Caki2 (cell line): ENCODE measurements around the gene KMT5B. TPM values are rescaled to one million over a fixed set of nuclear protein-coding genes. Genes with fewer than 3 reads are reported as not detected.

ENCODE experiments used
- DNase-seq: peaks from one replicate; pipeline ENCODE4 v3.0.0-alpha.2; 2015; ENCODE audit warnings: low read depth
- in situ Hi-C: cut with HindIII; loops from 2 replicates; pipeline ENCODE4 v1.10.0; 2016; ENCODE audit warnings: low sequenced_read_pairs, low pct_unique_long_range_greater_than_20kb, mixed read lengths
- total RNA-seq: library from RNA; depleted of rRNA; stranded (reverse); fragments of >200 nt; shearing (Covaris generic); gene quantifications from 2 replicates; pipeline ENCODE4 v1.2.3, GENCODE V29; 2014; ENCODE audit warnings: low replicate concordance

Gene KMT5B
- total RNA-seq, 1 experiment from 2014 or later = 2.2 TPM

DNA sequence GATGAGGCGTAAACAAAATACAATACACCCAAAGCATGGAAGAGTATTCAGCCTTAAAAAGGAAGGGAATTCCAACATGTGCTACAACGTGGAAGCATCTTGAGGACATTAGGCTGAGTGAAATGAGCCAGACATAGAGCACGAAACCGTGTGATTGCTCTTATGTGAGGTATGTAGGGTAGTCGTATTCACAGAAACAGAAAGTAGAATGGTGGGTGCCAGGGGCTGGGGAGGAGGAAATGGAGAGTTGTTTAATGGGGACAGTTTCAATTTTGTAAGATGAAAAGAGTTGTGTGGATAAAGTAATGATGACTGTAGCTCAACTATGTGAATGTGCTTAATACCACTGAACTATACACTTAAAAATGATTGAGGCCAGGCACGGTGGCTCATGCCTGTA is 10.2 kb upstream of the KMT5B start:
- DNase-seq = no peak
- in situ Hi-C loops = no loop called here

DNA sequence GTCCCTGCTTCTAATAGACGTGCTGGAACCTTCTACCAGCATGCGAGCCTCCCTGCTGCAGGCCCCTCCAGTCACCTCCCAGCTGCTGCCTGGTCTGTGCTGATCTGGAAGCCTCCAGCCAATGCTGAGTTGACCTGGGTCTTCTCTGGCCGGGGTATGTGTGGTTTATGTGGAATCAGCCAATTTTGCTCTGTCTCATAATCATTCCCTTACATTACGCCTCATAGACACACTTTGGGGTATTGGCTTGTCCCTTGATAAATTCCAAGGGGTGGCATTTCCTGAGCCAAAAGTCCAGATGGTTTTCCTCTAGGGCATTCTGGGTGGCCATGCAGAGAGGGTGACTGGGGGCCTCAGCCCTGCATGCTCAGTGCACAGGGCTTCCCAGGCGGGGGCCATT is 8.3 kb upstream of the KMT5B start:
- in situ Hi-C loops = no loop called here
- DNase-seq = no peak

DNA sequence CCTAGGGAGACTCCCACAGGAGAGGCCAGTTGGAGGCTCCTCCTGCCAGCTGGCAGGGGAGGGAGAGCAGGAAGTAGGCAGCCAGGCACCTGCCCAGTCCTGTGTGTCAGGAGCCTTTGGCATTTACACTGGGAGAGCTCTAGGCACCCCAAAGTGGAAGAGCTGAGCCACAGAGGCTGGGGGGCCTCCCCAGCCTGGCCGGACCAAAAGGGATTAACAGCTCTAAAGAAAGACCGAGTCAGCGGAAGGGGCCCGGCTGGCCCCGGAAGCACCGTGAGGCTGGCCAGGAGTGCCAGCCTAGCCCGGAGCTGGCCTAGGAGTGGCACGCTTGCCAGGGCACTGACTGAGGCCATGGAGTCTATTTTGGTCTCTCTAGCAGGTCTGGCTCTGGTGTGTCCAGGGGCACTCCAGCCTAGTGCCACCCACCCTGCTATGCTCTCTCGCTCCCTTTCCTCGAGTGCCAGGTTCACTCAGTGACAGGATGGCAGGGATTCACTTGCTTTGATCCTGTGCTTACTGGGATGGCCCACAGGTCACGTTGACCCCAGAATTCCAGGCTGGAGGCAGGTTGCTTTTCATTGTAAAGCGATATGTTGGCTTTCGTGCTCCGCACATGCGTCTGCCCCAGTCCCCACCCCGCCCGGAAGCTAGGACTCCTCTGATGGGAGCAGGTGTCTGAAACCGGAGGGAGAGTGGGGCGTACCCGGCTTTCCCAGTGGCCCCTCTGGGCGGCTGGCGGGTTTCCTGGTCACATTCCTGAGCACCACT is 3.3 kb upstream of the KMT5B start:
- in situ Hi-C loops = no loop called here
- DNase-seq = no peak

DNA sequence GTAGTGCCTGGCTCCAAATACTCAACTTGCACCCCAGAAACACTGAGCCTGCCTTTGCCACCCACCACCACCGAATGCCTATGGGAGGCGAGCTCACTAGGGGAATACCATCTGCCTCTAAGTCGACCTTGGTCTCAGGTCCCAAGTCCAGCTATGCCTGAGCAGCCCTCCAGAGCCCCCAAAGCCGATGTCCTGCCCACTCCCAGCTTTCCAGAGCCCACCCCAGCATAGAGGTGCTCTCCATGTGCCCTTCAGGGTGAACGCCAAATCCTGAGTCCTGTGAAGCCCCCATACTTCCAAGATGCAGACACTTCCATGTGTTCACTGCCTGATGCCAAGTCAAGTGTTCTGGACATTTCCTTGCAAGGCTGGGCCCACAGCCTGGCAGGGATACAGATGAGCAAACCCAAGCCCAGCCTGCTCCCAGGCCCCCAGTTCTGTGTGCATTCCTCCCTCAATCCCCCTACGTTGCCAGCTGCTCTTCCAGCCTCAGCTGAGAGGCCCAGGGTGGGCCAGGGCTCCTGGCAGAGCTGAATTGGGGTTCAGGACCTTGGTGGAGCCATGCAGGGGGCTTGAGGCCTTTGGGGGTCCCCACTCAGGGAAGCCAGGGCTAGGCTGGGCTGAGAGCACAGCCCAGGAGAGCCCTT is 2.6 kb upstream of the KMT5B start:
- in situ Hi-C loops = no loop called here
- DNase-seq = no peak

DNA sequence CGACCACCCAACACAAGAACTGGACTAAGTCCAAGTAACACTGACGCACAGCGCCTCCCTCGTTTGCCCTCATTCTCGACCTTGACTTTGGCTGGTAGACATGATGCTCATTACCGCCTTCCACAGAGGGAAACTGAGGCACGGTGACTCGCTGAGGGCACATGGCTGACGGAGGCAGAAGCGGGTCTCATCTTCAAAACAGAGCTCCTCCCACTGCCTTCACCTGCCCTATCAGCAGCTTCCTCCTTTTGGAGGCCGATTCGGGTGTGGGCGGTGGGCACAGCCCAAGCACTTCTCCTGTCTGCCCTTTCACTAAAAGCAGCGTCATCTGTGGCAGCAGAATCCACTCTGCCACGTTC is 2.0 kb upstream of the KMT5B start:
- in situ Hi-C loops = no loop called here
- no peak for DNase-seq

DNA sequence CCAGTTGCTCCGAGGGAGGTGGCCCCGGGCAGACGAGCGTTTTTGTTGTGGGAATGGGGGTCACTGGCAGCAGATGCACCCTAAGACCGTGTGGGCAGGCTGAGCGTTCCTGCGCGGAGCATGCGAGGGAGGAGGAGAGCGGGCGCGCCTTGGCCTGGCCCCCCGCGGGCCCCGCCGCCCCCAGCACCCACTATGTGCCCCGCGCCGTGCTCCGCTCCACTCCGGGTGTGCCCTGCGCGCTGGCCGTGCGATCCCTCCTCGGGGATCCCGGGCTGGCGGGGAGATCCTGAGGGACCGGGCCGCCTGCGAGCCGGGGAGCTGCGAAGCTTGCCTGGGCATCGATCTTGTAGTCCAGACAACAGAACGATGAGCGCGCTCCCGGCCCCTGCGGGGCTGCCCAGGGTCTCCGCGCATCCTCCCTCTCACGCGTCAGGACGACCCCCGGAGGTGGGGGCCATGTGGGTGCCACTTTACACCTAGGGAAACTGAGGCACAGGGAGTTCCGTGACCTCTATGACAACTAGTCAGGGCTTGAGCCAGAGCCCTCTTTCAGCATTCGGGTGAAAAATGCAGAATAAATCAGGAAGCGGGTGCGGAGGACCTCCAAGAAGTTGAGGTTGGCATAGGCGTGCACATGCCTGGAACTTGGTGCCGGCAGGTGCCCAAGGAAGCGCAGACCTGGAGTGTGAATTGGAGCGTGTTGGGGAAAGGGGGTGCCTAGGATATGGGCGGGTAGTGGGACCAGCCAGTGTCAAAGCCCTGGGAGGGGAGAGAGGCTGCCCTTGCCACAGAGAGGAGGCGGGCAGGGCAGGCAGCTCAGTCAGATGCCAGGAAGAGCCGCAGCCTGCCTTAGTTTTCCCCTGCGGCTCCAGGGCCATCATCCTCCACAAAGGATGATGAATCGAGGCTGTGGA is 1.3 kb upstream of the KMT5B start:
- in situ Hi-C loops = no loop called here
- no peak for DNase-seq

DNA sequence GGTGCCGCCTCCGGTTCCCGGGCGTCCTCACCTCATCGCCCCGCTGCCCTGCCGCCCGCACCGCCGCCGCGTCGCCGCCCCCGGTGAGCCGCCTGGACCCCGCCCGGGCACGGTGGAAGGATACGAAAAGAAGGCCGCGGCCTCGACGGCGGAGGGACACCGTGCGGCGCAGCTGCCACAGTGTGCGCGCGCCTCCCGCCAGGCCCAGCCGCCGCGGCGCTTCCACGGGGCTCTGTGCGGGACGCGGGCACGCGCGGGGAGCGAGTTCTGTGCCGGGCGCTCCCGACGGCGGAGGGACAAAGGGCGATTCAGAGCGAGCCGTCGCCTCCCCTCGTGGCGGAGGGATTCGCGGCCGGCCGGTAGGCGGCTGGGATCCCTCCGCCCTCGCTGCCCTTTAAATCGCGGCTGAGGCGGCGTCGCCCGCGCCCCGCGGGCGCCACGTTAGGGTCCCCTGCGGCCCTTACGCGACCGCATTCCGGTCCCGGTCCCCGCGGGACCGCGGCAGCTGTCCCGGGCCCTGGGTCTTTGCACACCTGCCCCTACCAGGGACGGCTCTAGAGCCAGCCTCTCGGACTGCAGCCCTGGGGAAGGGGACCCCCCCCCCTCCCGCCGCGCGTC is 568 bp upstream of the KMT5B start:
- DNase-seq = peak; percentile 86
- in situ Hi-C loops = no loop called here

DNA sequence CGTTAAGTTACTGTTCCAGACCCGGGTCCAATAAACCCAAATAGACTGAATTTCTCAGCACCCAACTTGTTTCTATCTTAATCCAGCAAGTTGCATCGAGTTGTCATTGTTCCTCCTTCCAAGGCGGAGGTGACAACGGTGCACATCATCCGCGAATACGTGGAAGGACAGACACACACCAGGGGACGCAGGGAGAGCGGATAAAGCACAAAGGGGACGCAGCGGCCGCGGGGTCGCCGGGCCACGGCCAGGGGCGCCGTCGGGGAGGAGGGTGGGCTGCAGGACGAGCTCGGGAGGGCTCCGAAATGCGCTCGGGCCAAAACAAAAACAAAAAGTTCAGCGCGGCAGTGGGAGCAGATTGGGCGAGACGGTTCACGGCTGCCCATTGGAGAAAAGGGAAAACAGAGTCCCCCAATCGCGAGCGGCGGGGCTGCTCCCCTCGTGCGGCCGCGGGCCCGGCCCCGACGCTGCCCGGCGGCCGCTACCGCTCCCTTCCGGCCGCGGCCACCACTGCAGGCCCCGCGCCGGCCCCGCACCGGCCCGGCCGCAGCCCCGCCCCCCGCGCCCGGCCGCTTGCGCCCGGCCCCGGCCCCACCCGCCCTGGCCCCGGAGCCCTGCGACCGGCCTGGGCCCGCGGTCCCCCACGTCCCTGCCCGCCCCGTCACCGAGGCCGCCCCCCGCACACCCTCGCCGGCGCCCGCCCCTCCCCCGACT is 518 bp downstream of the KMT5B start:
- in situ Hi-C loops = no loop called here
- DNase-seq = peak; percentile 51

DNA sequence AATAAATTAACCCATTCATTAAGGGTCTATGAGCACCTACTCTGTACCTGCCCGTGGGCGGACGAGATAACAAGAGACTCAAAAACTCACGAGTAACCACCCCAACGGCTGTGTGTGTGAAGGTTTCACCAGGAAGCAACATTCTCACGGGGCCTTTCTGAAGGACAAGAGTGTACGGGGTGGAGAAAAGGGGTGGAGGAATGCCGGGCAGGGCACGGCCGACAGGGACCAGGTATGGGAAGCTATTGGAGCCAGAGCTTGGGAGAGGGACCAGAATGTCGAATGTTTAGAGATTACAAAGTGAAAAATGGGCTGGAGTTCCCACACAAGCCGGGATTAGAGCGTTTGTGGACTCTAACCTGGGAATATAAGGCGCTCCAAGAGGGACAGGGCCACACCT is 1.6 kb downstream of the KMT5B start:
- no peak for DNase-seq
- in situ Hi-C loops = no loop called here

DNA sequence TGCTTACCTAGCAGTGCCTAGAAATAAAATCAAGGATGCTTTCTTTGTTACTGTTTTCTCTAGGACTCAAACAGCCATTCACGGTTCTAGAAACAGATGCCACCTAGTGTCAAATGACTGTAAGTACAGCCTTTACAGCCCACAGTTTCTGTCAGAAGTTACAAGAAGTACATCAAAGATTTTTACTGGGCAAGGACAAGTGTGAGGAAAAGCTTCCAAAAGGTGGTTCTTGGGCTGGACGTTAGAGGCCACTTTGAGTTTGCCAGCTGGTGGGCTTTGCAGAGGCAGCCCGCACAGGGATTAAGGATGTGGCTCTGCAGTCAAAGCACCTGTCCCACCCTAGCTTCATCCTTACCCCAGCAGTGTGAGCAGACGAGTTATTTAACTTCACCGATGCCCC is 6.9 kb downstream of the KMT5B start:
- DNase-seq = peak; percentile 39
- in situ Hi-C loops = no loop called here

DNA sequence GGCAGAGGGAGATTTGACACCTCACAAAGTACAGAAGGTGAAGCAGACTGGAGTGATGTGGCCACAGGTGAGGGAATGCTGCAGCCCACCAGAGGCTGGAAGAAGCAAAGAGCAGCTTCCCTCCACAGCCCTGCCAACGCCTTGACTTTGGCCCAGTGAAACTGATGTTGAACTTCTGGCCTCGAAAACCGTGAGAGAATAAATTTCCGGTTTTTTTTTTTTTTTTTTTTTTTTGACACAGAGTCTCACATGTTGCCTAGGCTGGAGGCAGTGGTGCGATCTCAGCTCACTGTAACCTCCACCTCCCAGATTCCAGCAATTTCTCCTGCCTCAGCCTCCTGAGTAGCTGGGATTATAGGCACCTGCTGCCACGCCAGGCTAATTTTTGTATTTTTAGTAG is 8.7 kb downstream of the KMT5B start:
- in situ Hi-C loops = no loop called here
- DNase-seq = no peak

DNA sequence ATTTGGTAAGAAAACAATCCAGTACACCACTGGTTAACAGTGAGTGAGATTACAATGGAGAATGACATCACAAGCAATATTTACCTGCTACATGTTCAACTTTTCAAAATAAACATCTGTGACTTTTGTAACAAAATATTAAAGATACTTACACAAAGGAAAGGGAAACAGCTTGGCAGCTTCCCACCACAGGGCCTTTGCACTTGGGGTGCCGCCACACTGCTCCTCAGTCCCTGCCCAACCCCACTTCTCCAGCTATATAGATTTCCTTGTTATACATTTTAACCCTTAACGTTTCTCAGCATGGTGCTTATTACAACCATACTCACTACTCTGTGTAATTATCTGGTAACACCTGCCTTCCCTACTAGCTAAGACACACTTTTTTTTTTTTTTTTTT is 10.9 kb downstream of the KMT5B start:
- DNase-seq = no peak
- in situ Hi-C loops = no loop called here

DNA sequence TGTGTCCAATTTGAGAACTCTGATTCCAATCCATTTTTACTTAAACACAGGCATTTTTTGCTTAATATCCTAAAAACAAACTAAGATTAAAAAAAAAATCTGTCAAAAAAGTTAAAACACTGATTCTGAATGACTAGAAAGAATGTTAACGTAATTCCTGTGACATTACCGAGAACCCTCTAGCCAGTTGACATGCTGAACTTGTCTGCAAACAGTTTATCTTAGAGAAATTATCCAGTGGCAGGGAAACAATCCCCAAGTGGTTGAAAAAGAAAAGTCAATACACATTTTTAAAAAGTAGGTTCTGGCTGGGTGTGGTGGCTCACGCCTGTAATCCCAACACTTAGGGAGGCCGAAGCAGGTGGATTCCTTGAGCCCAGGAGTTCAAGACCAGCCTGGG is 11.6 kb downstream of the KMT5B start:
- in situ Hi-C loops = no loop called here
- DNase-seq = no peak

DNA sequence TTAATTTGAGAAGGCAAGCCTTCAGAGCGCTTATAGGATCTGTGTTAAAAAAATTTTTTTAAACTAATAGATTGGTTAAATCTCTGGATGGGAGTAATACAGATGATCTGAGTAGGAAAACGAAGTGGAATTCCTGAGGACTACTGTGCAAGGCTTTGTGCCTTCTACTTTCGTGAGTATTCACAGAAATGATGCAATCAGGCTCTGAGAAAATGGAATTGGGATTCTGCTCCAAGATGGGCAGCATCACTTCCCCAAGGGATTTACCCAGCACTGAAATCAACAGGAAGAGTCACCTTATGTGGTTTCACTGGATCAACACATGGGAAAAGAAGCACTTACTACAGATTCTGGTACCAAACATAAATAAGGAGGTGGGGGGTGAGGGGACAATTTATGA is 12.5 kb downstream of the KMT5B start:
- in situ Hi-C loops = no loop called here
- DNase-seq = no peak

DNA sequence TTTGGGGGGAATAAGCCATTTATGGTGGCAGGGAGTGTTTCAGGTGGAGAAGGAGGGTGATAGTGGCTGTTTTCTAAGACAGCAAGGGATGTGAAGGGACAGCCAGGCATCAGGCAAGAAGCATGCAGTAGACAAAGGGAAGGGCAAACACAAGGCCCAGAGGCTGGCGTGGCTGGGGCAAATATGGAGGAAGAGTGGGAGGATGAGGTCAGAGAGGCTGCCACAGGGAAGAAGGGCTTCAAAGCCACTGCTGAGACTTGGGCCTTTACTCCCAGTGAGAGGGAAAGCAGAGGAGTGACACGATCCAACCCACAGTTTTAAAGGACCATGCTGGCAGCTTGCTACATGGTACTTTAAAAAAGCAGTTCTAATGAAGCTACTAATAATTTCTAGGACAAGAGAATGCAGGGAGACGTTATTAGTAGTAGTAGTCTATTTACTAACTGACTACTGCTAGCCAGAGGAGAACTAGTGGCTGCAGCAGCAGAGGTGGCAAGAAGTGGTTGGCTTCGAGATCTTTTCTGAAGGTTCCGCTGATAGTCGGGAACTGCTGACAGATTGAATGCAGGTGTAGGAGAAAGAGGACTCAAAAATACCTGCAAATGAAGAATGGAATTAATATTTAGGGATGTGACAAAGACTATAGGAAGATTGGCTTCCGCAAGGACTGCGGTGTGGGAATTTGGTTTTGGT is 13.7 kb downstream of the KMT5B start:
- no peak for DNase-seq
- in situ Hi-C loops = no loop called here

DNA sequence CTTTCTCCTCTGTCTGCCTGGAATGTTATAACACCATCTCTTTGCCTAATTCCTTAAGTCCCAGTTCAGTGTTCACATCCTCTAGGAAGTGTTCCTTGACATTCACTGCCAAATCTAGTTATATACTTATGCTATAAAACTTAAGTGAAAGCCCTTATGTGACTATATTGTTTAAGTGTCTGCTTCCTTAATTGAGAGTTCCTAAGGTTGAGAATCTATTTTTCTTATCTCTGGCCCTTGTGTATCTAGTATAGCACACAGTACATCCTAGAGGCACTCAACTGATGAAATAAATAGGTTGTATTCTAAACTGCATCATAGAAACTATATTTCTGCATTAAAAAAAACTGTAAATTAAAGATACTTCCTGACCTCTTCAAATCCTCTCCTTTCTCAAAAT is 16.9 kb downstream of the KMT5B start:
- in situ Hi-C loops = no loop called here

DNA sequence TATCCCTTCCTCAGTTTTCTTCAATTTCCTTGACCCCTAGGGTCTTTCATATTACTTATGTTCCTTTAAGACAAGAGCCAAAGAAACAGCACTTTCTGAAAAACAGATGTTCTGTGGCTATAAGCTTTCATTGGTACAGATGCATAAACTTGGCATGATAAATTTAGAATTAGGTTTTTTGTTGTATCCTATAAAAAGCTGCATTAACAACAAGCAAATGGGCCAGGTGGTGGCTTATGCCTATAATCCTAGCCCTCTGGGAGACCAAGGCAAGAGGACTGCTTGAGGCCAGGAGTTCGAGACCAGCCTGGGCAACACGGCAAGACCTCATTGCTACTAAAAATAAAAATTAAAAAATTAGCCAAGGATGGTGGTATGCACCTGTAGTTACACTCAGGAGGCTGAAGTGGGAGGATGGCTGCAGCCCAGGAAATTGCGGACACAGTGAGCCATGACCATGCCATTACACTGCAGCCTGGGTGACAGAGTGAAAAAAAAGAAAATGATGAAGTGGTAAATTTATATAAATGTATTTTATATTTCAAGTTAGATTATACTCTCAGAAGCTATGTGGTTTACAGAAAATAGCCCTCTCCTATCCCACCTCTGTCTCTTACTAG is 18.3 kb downstream of the KMT5B start:
- in situ Hi-C loops = no loop called here
- DNase-seq = no peak

More for the DNA sequence above, 16.9 kb downstream of the KMT5B start:
- DNase-seq = no peak
